Inflammatory macrophage (primary cell): Measurements from ENCODE around the gene NOS1AP.
A peak's percentile ranks its signal among the peaks of the same experiment; 100 is the strongest.

Experiments
- DNase-seq, 2 donors: peaks; one replicate each; pipeline ENCODE4 v3.0.0-alpha.2; 2020 to 2022

NOS1AP gene

GRCh38 chr1:162301696-162302095, 232.2 kb downstream of the NOS1AP start:
- no peak for DNase-seq

GRCh38 chr1:162302306-162303003, 233.0 kb downstream of the NOS1AP start:
- peak in 1 of 2 donors; percentile 27 for DNase-seq

GRCh38 chr1:162303004-162303344, 233.5 kb downstream of the NOS1AP start:
- no peak for DNase-seq

GRCh38 chr1:162304736-162305135, 235.2 kb downstream of the NOS1AP start:
- DNase-seq, result no peak

- DNase-seq, result no peak
Measured at GRCh38 chr1:162305969-162306368, 236.5 kb downstream of the NOS1AP start.

- peak; percentile 64 to 92 for DNase-seq
Measured at GRCh38 chr1:162310337-162310736, 240.8 kb downstream of the NOS1AP start.

- DNase-seq, result no peak
Measured at GRCh38 chr1:162314206-162314605, 244.7 kb downstream of the NOS1AP start.

- DNase-seq, result no peak
Measured at GRCh38 chr1:162315673-162316072, 246.2 kb downstream of the NOS1AP start.

- DNase-seq, result no peak
Measured at GRCh38 chr1:162316187-162316586, 246.7 kb downstream of the NOS1AP start.

- peak in 1 of 2 donors; percentile 14 for DNase-seq
Measured at GRCh38 chr1:162317621-162318020, 248.1 kb downstream of the NOS1AP start.

- DNase-seq, result no peak
Measured at GRCh38 chr1:162319493-162320175, 250.1 kb downstream of the NOS1AP start.

GRCh38 chr1:162321809-162322422, 252.4 kb downstream of the NOS1AP start:
- no peak for DNase-seq

GRCh38 chr1:162323023-162323422, 253.5 kb downstream of the NOS1AP start:
- DNase-seq, result no peak

- no peak for DNase-seq
Measured at GRCh38 chr1:162324396-162324795, 254.9 kb downstream of the NOS1AP start.

- DNase-seq, result no peak
Measured at GRCh38 chr1:162326559-162326958, 257.1 kb downstream of the NOS1AP start.

GRCh38 chr1:162327144-162327787, 257.8 kb downstream of the NOS1AP start:
- DNase-seq, result peak; percentile 85 to 95

- DNase-seq, result peak; percentile 70 to 93
Measured at GRCh38 chr1:162327788-162328165, 258.3 kb downstream of the NOS1AP start.

GRCh38 chr1:162328512-162328911, 259.0 kb downstream of the NOS1AP start:
- DNase-seq, result no peak

GRCh38 chr1:162329826-162330225, 260.3 kb downstream of the NOS1AP start:
- DNase-seq, result no peak

- DNase-seq, result no peak
Measured at GRCh38 chr1:162333991-162334390, 264.5 kb downstream of the NOS1AP start.

GRCh38 chr1:162335126-162335525, 265.6 kb downstream of the NOS1AP start:
- peak; percentile 51 to 58 for DNase-seq

- DNase-seq, result peak in 1 of 2 donors; percentile 16
Measured at GRCh38 chr1:162336621-162337285, 267.3 kb downstream of the NOS1AP start.

- DNase-seq, result no peak
Measured at GRCh38 chr1:162342452-162342983, 273.0 kb downstream of the NOS1AP start.
